Mammary epithelial cell (primary cell): ENCODE data around the gene CACNA2D1.

Source experiments
- CTCF ChIP-seq, 2 donors: IDR thresholded peaks in 1 of 2; conservative IDR thresholded peaks in 1 of 2; 2 replicates each; pipeline ENCODE4 v1.5.1; 2011 to 2012; ENCODE audit warnings: inconsistent platforms in 2 of 2, low read length in 2 of 2, mild to moderate bottlenecking in 2 of 2, control low read depth in 1 of 2, low read depth in 1 of 2; ENCODE audit not compliant: insufficient read depth in 1 of 2; ENCODE audit errors: extremely low read depth in 1 of 2
- EZH2 ChIP-seq: IDR thresholded peaks from 2 replicates; pipeline ENCODE4 v1.6.1; 2012; ENCODE audit warnings: low read length, inconsistent platforms, borderline replicate concordance

- TF ChIP-seq EZH2 (no peak), CTCF (conservative IDR thresholded peaks at IDR 0.05 in 1 of 2, IDR thresholded peaks at IDR 0.05 in 1 of 2; ENCODE audit: extremely low read depth in 1 of 2, insufficient read depth in 1 of 2, low read depth in 1 of 2, low read length in 2 of 2) (no peak)
Observed at GRCh38 chr7:82393076-82393839, 50.3 kb downstream of the CACNA2D1 start.
